Osteoblast (primary cell): ENCODE data around the gene ENO3. TPM values are rescaled to one million over a fixed set of nuclear protein-coding genes. Genes with fewer than 3 reads are reported as not detected.
A peak's percentile ranks its signal among the peaks of the same experiment; 100 is the strongest.

Experiments used
- DNase-seq: peaks from one replicate; pipeline ENCODE4 v3.0.0; 2011; ENCODE audit warnings: low spot score, mixed read lengths; ENCODE audit not compliant: insufficient read length; ENCODE audit errors: missing footprints
- H2AFZ ChIP-seq: 2 replicates; pipeline ENCODE4 v1.6.0; 2011; ENCODE audit warnings: mild to moderate bottlenecking, low read length
- H3K27ac ChIP-seq: 2 replicates; pipeline ENCODE4 v1.5.1; 2011; ENCODE audit warnings: mild to moderate bottlenecking, low read depth, low read length, moderate library complexity
- H3K27me3 ChIP-seq: 2 replicates; pipeline ENCODE4 v1.6.0; 2012; ENCODE audit warnings: mild to moderate bottlenecking, control low read depth, inconsistent platforms, low read length, moderate library complexity; ENCODE audit not compliant: insufficient read depth
- H3K36me3 ChIP-seq: 2 replicates; pipeline ENCODE4 v1.5.1; 2011; ENCODE audit warnings: mild to moderate bottlenecking, low read length, control low read depth, moderate library complexity; ENCODE audit not compliant: insufficient read depth
- H3K4me1 ChIP-seq: 2 replicates; pipeline ENCODE4 v1.5.1; 2011; ENCODE audit warnings: mild to moderate bottlenecking, low read length, control low read depth, moderate library complexity; ENCODE audit not compliant: insufficient read depth
- H3K4me2 ChIP-seq: 2 replicates; pipeline ENCODE4 v1.6.0; 2011; ENCODE audit warnings: mild to moderate bottlenecking, low read length; ENCODE audit not compliant: insufficient read depth
- H3K4me3 ChIP-seq: fragments of 200-600 bp; sonication (generic); 3 replicates; pipeline ENCODE4 v1.5.1; 2012; ENCODE audit warnings: mild to moderate bottlenecking, low read length, inconsistent platforms; ENCODE audit not compliant: insufficient read depth
- H3K79me2 ChIP-seq: 2 replicates; pipeline ENCODE4 v1.6.0; 2012; ENCODE audit warnings: mild to moderate bottlenecking, low read length, control low read depth, inconsistent platforms; ENCODE audit not compliant: insufficient read depth
- H3K9me3 ChIP-seq: 2 replicates; pipeline ENCODE4 v1.5.1; 2011; ENCODE audit warnings: low read depth, low read length, control low read depth
- H4K20me1 ChIP-seq: 2 replicates; pipeline ENCODE4 v1.6.0; 2012; ENCODE audit warnings: mild to moderate bottlenecking, low read length, control low read depth; ENCODE audit not compliant: insufficient read depth
- CTCF ChIP-seq: IDR thresholded peaks from 2 replicates; pipeline ENCODE4 v1.5.1; 2011; ENCODE audit warnings: mild to moderate bottlenecking, low read depth, low read length, moderate library complexity; ENCODE audit errors: extremely low read depth
- total RNA-seq: library from RNA; depleted of rRNA; stranded (reverse); fragments of >200 nt; gene quantifications from 2 replicates; pipeline ENCODE4 v1.2.3, GENCODE V29; 2012

The ENO3 gene
- total RNA-seq, 1 donor, result 2.9 TPM

DNA sequence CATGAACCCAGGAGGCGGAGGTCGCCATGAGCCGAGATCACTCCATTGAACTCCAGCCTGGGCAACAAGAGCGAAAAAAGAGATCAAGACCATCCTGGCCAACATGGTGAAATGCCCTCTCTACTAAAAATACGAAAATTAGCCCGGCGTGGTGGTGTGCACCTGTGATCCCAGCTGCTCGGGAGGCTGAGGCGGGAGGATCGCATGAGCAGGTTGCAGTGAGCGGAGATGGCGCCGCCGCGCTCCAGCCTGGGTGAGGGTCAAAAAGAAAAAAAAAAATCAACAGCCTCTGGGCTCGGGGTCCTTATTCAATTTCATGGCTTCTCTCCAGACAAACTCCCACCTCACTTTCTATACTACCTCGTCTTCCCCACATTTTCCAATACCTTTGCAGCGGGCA, 22.0 kb upstream of the ENO3 start:
- Histone ChIP-seq H3K4me2 (no peak overlapping the region), H3K9me3 (no peaks in the 10 kb centered on the region), H4K20me1 (no peaks in the 10 kb centered on the region), H3K36me3 (peaks cover 4% of the 10 kb centered on the region), H3K27me3 (no peaks in the 10 kb centered on the region), H3K79me2 (peaks cover 3% of the 10 kb centered on the region), H2AFZ (no peak overlapping the region), H3K27ac (no peak overlapping the region), H3K4me1 (peaks cover 4% of the 10 kb centered on the region), H3K4me3 (no peak overlapping the region)
- no peak for DNase-seq
- TF ChIP-seq CTCF, result no peak

GRCh38 chr17:4931963-4932362, 19.0 kb upstream of the ENO3 start, which contains the start of gene GP1BA:
Gene GP1BA, plus strand, starts transcription at chr17:4932277. Its CDS starts 328 bp downstream, at chr17:4932605.
- Histone ChIP-seq H3K9me3 (no peaks in the 10 kb centered on the region), H4K20me1 (no peaks in the 10 kb centered on the region), H3K36me3 (peaks cover 11% of the 10 kb centered on the region), H2AFZ (no peak within 1 kb of the TSS), H3K27ac (no peak within 1 kb of the TSS), H3K4me3 (no peak within 1 kb of the TSS), H3K79me2 (peaks cover 3% of the 10 kb centered on the region), H3K4me1 (peaks cover 12% of the 10 kb centered on the region), H3K4me2 (no peak within 1 kb of the TSS), H3K27me3 (no peaks in the 10 kb centered on the region)
- no peak for TF ChIP-seq CTCF
- DNase-seq, result peak; percentile 44

GRCh38 chr17:4932756-4933155, 18.2 kb upstream of the ENO3 start:
- Histone ChIP-seq H3K4me2 (no peak overlapping the region), H2AFZ (no peak overlapping the region), H3K79me2 (peaks cover 4% of the 10 kb centered on the region), H3K36me3 (peaks cover 18% of the 10 kb centered on the region), H4K20me1 (no peaks in the 10 kb centered on the region), H3K4me1 (peaks cover 12% of the 10 kb centered on the region), H3K9me3 (no peaks in the 10 kb centered on the region), H3K27ac (no peak overlapping the region), H3K4me3 (no peak overlapping the region), H3K27me3 (no peaks in the 10 kb centered on the region)
- no peak for TF ChIP-seq CTCF
- DNase-seq, result no peak

DNA sequence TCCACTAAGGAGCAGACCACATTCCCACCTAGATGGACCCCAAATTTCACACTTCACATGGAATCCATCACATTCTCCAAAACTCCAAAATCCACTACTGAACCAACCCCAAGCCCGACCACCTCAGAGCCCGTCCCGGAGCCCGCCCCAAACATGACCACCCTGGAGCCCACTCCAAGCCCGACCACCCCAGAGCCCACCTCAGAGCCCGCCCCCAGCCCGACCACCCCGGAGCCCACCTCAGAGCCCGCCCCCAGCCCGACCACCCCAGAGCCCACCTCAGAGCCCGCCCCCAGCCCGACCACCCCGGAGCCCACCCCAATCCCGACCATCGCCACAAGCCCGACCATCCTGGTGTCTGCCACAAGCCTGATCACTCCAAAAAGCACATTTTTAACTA, 17.3 kb upstream of the ENO3 start:
- peaks cover 13% of the 10 kb centered on the region for H3K79me2 ChIP-seq
- no peaks in the 10 kb centered on the region for H3K9me3 ChIP-seq
- peaks cover 26% of the 10 kb centered on the region for H3K36me3 ChIP-seq
- no peak for TF ChIP-seq CTCF
- H2AFZ ChIP-seq, result peak overlapping the region; percentile 77
- peak; percentile 23 for DNase-seq
- no peaks in the 10 kb centered on the region for H3K27me3 ChIP-seq
- H4K20me1 ChIP-seq, result peaks cover 1% of the 10 kb centered on the region
- H3K4me3 ChIP-seq, result peak overlapping the region; percentile 61
- peak overlapping the region; percentile 77 for H3K4me2 ChIP-seq
- H3K4me1 ChIP-seq, result peaks cover 15% of the 10 kb centered on the region
- no peak overlapping the region for H3K27ac ChIP-seq
